Measurements from ENCODE around the gene DCX.

Gene DCX

DNA sequence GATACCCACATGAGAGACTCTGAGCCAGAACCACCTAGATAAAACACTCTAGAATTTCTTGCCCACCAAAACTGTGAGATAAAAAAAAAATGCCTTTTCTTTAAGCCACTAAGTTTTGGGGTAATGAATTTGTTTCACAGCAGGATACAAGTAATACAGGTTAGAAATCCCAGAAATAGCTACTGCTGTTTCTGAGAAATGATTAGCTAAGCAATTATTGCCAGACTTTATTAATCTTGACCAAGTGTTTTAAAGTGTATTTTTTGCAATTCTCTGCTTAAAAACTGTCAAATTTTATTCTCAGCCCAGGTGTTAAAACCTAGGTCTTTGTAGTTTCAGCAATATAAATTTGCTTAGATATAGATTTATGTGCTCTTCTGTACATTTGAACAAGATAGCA, 83.1 kb downstream of the DCX start:
- Histone ChIP-seq H3K9me3 (ENCODE audit: control extremely low read depth in 1 of 5, control insufficient read depth in 4 of 5, insufficient read depth in 2 of 5, low read depth in 1 of 5, low read length in 4 of 5) (no peaks in the 10 kb centered on the region), H3K4me3 (ENCODE audit: control insufficient read depth in 1 of 7, extremely low read depth in 1 of 7, insufficient read depth in 4 of 7, low read depth in 2 of 7, low read length in 6 of 7) (no peak overlapping the region), H3K27me3 (replicated peaks in 2 of 5; ENCODE audit: control insufficient read depth in 4 of 5, insufficient read depth in 5 of 5, low read length in 4 of 5) (peaks cover 0 to 5% (median 0%) of the 10 kb centered on the region in 5 experiments), H3K27ac (ENCODE audit: insufficient read depth in 1 of 2, low read depth in 1 of 2, low read length in 2 of 2, poor library complexity in 1 of 2, severe bottlenecking in 2 of 2) (no peak overlapping the region), H3K36me3 (ENCODE audit: control insufficient read depth in 4 of 4, insufficient read depth in 4 of 4, low read length in 3 of 4) (no peaks in the 10 kb centered on the region), H3K4me1 (ENCODE audit: control extremely low read depth in 1 of 4, control insufficient read depth in 4 of 4, insufficient read depth in 4 of 4, low read length in 3 of 4) (no peaks in the 10 kb centered on the region)
- CTCF ChIA-PET = no interaction called here
- no peak for DNase-seq
- POLR2A ChIA-PET = no interaction called here

GRCh38 chrX:111322231-111322855, 89.6 kb downstream of the DCX start:
- ChIA-PET CTCF (no interaction called here), POLR2A (no interaction called here)
- H3K27me3 ChIP-seq (replicated peaks in 2 of 5; ENCODE audit: control insufficient read depth in 4 of 5, insufficient read depth in 5 of 5, low read length in 4 of 5) = peaks cover 0 to 8% (median 0%) of the 10 kb centered on the region in 5 experiments
- H3K36me3 ChIP-seq (ENCODE audit: control insufficient read depth in 4 of 4, insufficient read depth in 4 of 4, low read length in 3 of 4) = no peaks in the 10 kb centered on the region
- no peaks in the 10 kb centered on the region for H3K9me3 ChIP-seq (ENCODE audit: control extremely low read depth in 1 of 5, control insufficient read depth in 4 of 5, insufficient read depth in 2 of 5, low read depth in 1 of 5, low read length in 4 of 5)
- DNase-seq = no peak
- no peak overlapping the region for H3K4me3 ChIP-seq (ENCODE audit: control insufficient read depth in 1 of 7, extremely low read depth in 1 of 7, insufficient read depth in 4 of 7, low read depth in 2 of 7, low read length in 6 of 7)
- no peaks in the 10 kb centered on the region for H3K4me1 ChIP-seq (ENCODE audit: control extremely low read depth in 1 of 4, control insufficient read depth in 4 of 4, insufficient read depth in 4 of 4, low read length in 3 of 4)
- no peak overlapping the region for H3K27ac ChIP-seq (ENCODE audit: insufficient read depth in 1 of 2, low read depth in 1 of 2, low read length in 2 of 2, poor library complexity in 1 of 2, severe bottlenecking in 2 of 2)
- 100% methylated on average over 1 of the region's 1 CpG for WGBS (ENCODE audit: insufficient coverage)

GRCh38 chrX:111319451-111319850, 92.5 kb downstream of the DCX start:
- no peak overlapping the region for H3K4me3 ChIP-seq (ENCODE audit: control insufficient read depth in 1 of 7, extremely low read depth in 1 of 7, insufficient read depth in 4 of 7, low read depth in 2 of 7, low read length in 6 of 7)
- H3K4me1 ChIP-seq (ENCODE audit: control extremely low read depth in 1 of 4, control insufficient read depth in 4 of 4, insufficient read depth in 4 of 4, low read length in 3 of 4) = no peaks in the 10 kb centered on the region
- peaks cover 0 to 5% (median 0%) of the 10 kb centered on the region in 5 experiments for H3K27me3 ChIP-seq (replicated peaks in 2 of 5; ENCODE audit: control insufficient read depth in 4 of 5, insufficient read depth in 5 of 5, low read length in 4 of 5)
- 52% methylated on average over 2 of the region's 4 CpGs for WGBS (ENCODE audit: insufficient coverage)
- H3K9me3 ChIP-seq (ENCODE audit: control extremely low read depth in 1 of 5, control insufficient read depth in 4 of 5, insufficient read depth in 2 of 5, low read depth in 1 of 5, low read length in 4 of 5) = no peaks in the 10 kb centered on the region
- no peak for DNase-seq
- no peaks in the 10 kb centered on the region for H3K36me3 ChIP-seq (ENCODE audit: control insufficient read depth in 4 of 4, insufficient read depth in 4 of 4, low read length in 3 of 4)
- ChIA-PET POLR2A (no interaction called here), CTCF (no interaction called here)
- H3K27ac ChIP-seq (ENCODE audit: insufficient read depth in 1 of 2, low read depth in 1 of 2, low read length in 2 of 2, poor library complexity in 1 of 2, severe bottlenecking in 2 of 2) = no peak overlapping the region

GRCh38 chrX:111318901-111319300, 93.1 kb downstream of the DCX start:
- no peaks in the 10 kb centered on the region for H3K36me3 ChIP-seq (ENCODE audit: control insufficient read depth in 4 of 4, insufficient read depth in 4 of 4, low read length in 3 of 4)
- CTCF ChIA-PET = no interaction called here
- no peak overlapping the region for H3K4me3 ChIP-seq (ENCODE audit: control insufficient read depth in 1 of 7, extremely low read depth in 1 of 7, insufficient read depth in 4 of 7, low read depth in 2 of 7, low read length in 6 of 7)
- peaks cover 0 to 2% (median 0%) of the 10 kb centered on the region in 5 experiments for H3K9me3 ChIP-seq (ENCODE audit: control extremely low read depth in 1 of 5, control insufficient read depth in 4 of 5, insufficient read depth in 2 of 5, low read depth in 1 of 5, low read length in 4 of 5)
- H3K4me1 ChIP-seq (ENCODE audit: control extremely low read depth in 1 of 4, control insufficient read depth in 4 of 4, insufficient read depth in 4 of 4, low read length in 3 of 4) = no peaks in the 10 kb centered on the region
- DNase-seq = no peak
- POLR2A ChIA-PET = no interaction called here
- peaks cover 0 to 9% (median 0%) of the 10 kb centered on the region in 5 experiments for H3K27me3 ChIP-seq (replicated peaks in 2 of 5; ENCODE audit: control insufficient read depth in 4 of 5, insufficient read depth in 5 of 5, low read length in 4 of 5)
- H3K27ac ChIP-seq (ENCODE audit: insufficient read depth in 1 of 2, low read depth in 1 of 2, low read length in 2 of 2, poor library complexity in 1 of 2, severe bottlenecking in 2 of 2) = no peak overlapping the region

GRCh38 chrX:111309083-111309482, 102.9 kb downstream of the DCX start:
- H3K4me3 ChIP-seq (ENCODE audit: control insufficient read depth in 1 of 7, extremely low read depth in 1 of 7, insufficient read depth in 4 of 7, low read depth in 2 of 7, low read length in 6 of 7) = no peak overlapping the region
- no peak for DNase-seq
- no peaks in the 10 kb centered on the region for H3K36me3 ChIP-seq (ENCODE audit: control insufficient read depth in 4 of 4, insufficient read depth in 4 of 4, low read length in 3 of 4)
- CTCF ChIA-PET = no interaction called here
- no peak overlapping the region for H3K27ac ChIP-seq (ENCODE audit: insufficient read depth in 1 of 2, low read depth in 1 of 2, low read length in 2 of 2, poor library complexity in 1 of 2, severe bottlenecking in 2 of 2)
- H3K4me1 ChIP-seq (ENCODE audit: control extremely low read depth in 1 of 4, control insufficient read depth in 4 of 4, insufficient read depth in 4 of 4, low read length in 3 of 4) = no peaks in the 10 kb centered on the region
- H3K27me3 ChIP-seq (replicated peaks in 2 of 5; ENCODE audit: control insufficient read depth in 4 of 5, insufficient read depth in 5 of 5, low read length in 4 of 5) = peaks cover 0 to 2% (median 0%) of the 10 kb centered on the region in 5 experiments
- POLR2A ChIA-PET = no interaction called here
- 58% methylated on average over 2 of the region's 2 CpGs for WGBS (ENCODE audit: insufficient coverage)
- H3K9me3 ChIP-seq (ENCODE audit: control extremely low read depth in 1 of 5, control insufficient read depth in 4 of 5, insufficient read depth in 2 of 5, low read depth in 1 of 5, low read length in 4 of 5) = peaks cover 0 to 1% (median 0%) of the 10 kb centered on the region in 5 experiments

- no peaks in the 10 kb centered on the region for H3K9me3 ChIP-seq (ENCODE audit: control extremely low read depth in 1 of 5, control insufficient read depth in 4 of 5, insufficient read depth in 2 of 5, low read depth in 1 of 5, low read length in 4 of 5)
- no peaks in the 10 kb centered on the region for H3K4me1 ChIP-seq (ENCODE audit: control extremely low read depth in 1 of 4, control insufficient read depth in 4 of 4, insufficient read depth in 4 of 4, low read length in 3 of 4)
- no peak overlapping the region for H3K27ac ChIP-seq (ENCODE audit: insufficient read depth in 1 of 2, low read depth in 1 of 2, low read length in 2 of 2, poor library complexity in 1 of 2, severe bottlenecking in 2 of 2)
- DNase-seq = no peak
- CTCF ChIA-PET = no interaction called here
- WGBS (ENCODE audit: insufficient coverage) = 83% methylated on average over 1 of the region's 3 CpGs
- no peaks in the 10 kb centered on the region for H3K36me3 ChIP-seq (ENCODE audit: control insufficient read depth in 4 of 4, insufficient read depth in 4 of 4, low read length in 3 of 4)
- H3K27me3 ChIP-seq (replicated peaks in 2 of 5; ENCODE audit: control insufficient read depth in 4 of 5, insufficient read depth in 5 of 5, low read length in 4 of 5) = no peaks in the 10 kb centered on the region
- no peak overlapping the region for H3K4me3 ChIP-seq (ENCODE audit: control insufficient read depth in 1 of 7, extremely low read depth in 1 of 7, insufficient read depth in 4 of 7, low read depth in 2 of 7, low read length in 6 of 7)
- POLR2A ChIA-PET = no interaction called here
Observed at GRCh38 chrX:111308039-111308438, 104.0 kb downstream of the DCX start.

- WGBS (ENCODE audit: insufficient coverage) = 56% methylated on average over 2 of the region's 2 CpGs
- no peaks in the 10 kb centered on the region for H3K27me3 ChIP-seq (replicated peaks in 2 of 5; ENCODE audit: control insufficient read depth in 4 of 5, insufficient read depth in 5 of 5, low read length in 4 of 5)
- H3K9me3 ChIP-seq (ENCODE audit: control extremely low read depth in 1 of 5, control insufficient read depth in 4 of 5, insufficient read depth in 2 of 5, low read depth in 1 of 5, low read length in 4 of 5) = no peaks in the 10 kb centered on the region
- CTCF ChIA-PET = no interaction called here
- no peak overlapping the region for H3K27ac ChIP-seq (ENCODE audit: insufficient read depth in 1 of 2, low read depth in 1 of 2, low read length in 2 of 2, poor library complexity in 1 of 2, severe bottlenecking in 2 of 2)
- H3K36me3 ChIP-seq (ENCODE audit: control insufficient read depth in 4 of 4, insufficient read depth in 4 of 4, low read length in 3 of 4) = no peaks in the 10 kb centered on the region
- H3K4me3 ChIP-seq (ENCODE audit: control insufficient read depth in 1 of 7, extremely low read depth in 1 of 7, insufficient read depth in 4 of 7, low read depth in 2 of 7, low read length in 6 of 7) = no peak overlapping the region
- H3K4me1 ChIP-seq (ENCODE audit: control extremely low read depth in 1 of 4, control insufficient read depth in 4 of 4, insufficient read depth in 4 of 4, low read length in 3 of 4) = no peaks in the 10 kb centered on the region
- POLR2A ChIA-PET = no interaction called here
- no peak for DNase-seq
Observed at GRCh38 chrX:111302284-111302683, 109.7 kb downstream of the DCX start.

Data from common myeloid progenitor, CD34-positive (primary cell).